Measurements from ENCODE around the gene COL4A2. TPM values are rescaled to one million over a fixed set of nuclear protein-coding genes. Genes with fewer than 3 reads are reported as not detected.

COL4A2 gene
- total and polyA plus RNA-seq, 11 donors, result 92.4 to 377 (median 166) TPM

DNA sequence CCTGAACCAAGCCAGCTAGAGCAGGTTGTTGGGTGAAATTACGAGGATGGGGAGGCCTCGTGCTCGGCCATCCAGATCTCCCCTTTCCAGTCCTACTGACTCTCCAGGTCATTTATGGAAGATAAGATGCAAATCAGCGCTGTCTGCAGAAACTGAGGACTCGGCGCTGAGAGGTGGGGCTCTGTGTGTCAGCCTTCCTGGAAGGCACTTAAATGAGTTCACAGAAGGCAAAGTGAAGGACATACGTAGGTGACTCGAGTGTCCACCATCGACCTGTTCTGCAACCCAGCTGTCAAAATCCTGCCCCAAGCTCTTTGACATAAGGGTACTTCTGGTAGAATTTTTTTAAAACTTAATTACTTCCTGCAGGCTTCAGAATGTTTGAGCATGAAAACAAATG lies 168.0 kb downstream of the COL4A2 start:
- intact Hi-C loops (cut with DNase I), result no loop called here
- Histone ChIP-seq H3K36me3 (peaks cover 4 to 95% (median 84%) of the 10 kb centered on the region in 9 donors), H3K27me3 (no peaks in the 10 kb centered on the region), H3K27ac (no peak overlapping the region), H3K9me3 (no peaks in the 10 kb centered on the region), H3K4me1 (peaks cover 0 to 30% (median 15%) of the 10 kb centered on the region in 12 donors), H3K4me3 (no peak overlapping the region)
- no peak for TF ChIP-seq POLR2A (IDR thresholded peaks at IDR 0.05)
- TF ChIP-seq, protein P1, sequence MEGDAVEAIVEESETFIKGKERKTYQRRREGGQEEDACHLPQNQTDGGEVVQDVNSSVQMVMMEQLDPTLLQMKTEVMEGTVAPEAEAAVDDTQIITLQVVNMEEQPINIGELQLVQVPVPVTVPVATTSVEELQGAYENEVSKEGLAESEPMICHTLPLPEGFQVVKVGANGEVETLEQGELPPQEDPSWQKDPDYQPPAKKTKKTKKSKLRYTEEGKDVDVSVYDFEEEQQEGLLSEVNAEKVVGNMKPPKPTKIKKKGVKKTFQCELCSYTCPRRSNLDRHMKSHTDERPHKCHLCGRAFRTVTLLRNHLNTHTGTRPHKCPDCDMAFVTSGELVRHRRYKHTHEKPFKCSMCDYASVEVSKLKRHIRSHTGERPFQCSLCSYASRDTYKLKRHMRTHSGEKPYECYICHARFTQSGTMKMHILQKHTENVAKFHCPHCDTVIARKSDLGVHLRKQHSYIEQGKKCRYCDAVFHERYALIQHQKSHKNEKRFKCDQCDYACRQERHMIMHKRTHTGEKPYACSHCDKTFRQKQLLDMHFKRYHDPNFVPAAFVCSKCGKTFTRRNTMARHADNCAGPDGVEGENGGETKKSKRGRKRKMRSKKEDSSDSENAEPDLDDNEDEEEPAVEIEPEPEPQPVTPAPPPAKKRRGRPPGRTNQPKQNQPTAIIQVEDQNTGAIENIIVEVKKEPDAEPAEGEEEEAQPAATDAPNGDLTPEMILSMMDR (IDR thresholded peaks at IDR 0.05), result no peak
- DNase-seq (no peak), ATAC-seq (no peak)
- 74 to 84% (median 80%) methylated on average over 9 of the region's 9 CpGs for WGBS, 4 donors

DNA sequence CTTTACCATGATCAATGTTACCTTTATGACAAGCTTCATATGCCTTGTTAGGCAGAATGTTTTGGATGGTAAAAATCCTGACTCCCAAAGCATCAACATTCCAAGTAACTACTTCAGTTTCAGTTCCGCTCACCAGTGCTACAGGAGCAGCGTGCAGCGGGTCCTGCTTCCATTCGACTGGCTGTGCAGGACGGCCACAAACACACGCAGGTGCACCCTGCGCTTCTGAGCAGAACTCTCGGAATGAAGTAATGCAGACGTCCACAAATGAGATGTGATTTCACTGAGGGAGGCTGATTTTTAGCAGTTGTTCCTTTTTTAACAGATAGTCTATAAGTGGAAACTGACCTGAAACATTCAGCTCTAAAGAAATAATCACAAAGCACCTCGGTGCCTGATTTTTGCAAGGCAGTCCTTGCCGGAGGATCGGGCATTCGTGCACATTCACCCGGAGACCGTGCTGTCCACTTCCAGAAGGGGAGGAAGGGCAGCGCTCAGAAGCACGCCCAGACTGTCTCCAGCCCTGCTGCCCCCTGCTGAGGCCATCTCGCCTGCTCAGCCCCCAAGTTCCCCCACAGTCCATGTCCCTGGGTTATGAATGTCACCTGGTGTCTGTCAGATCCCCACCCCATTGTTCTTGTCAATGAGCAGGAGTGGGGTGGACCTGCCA lies 168.6 kb downstream of the COL4A2 start:
- TF ChIP-seq, protein P1 (IDR thresholded peaks at IDR 0.05), result no peak

DNA sequence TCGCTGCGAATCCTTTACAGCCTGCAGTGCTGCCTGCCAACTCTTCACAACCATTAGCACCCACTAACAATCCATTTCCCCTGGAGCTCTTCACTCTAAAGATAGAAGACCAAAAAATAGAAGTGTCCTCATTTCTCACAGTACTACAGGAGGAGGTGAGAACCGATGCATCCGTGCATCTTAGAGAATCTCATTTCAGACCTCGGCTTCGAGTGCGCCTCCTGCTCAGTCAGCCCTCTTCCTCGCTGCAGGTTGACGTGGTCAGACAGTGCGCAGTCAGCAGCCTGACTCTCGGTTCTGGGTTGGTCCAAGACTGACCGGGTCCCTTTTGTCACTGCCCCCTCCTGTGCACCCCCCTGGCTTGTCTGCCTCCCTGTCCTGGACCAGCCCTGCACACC lies 169.1 kb downstream of the COL4A2 start:
- Histone ChIP-seq H3K27ac (no peak overlapping the region), H3K9me3 (no peaks in the 10 kb centered on the region), H3K4me1 (peaks cover 0 to 26% (median 14%) of the 10 kb centered on the region in 12 donors), H3K27me3 (no peaks in the 10 kb centered on the region), H3K36me3 (peaks cover 7 to 91% (median 80%) of the 10 kb centered on the region in 9 donors), H3K4me3 (no peak overlapping the region)
- intact Hi-C loops (cut with DNase I), result no loop called here
- WGBS, 4 donors, result 83 to 91% (median 88%) methylated on average over 12 of the region's 12 CpGs
- TF ChIP-seq POLR2A (IDR thresholded peaks at IDR 0.05), result no peak
- TF ChIP-seq, protein P1 (IDR thresholded peaks at IDR 0.05), result no peak
- DNase-seq, result peak in 1 of 5 donors; percentile 19
- ATAC-seq, result no peak

More for the DNA sequence above, 168.6 kb downstream of the COL4A2 start:
- no peak overlapping the region for H3K27ac ChIP-seq
- no peaks in the 10 kb centered on the region for H3K27me3 ChIP-seq
- no peak overlapping the region for H3K4me3 ChIP-seq
- H3K36me3 ChIP-seq, result peaks cover 7 to 95% (median 84%) of the 10 kb centered on the region in 9 donors
- H3K4me1 ChIP-seq, result peaks cover 0 to 30% (median 15%) of the 10 kb centered on the region in 12 donors
- intact Hi-C loops (cut with DNase I), result no loop called here
- WGBS, 4 donors, result 84 to 91% (median 89%) methylated on average over 18 of the region's 18 CpGs
- no peak for DNase-seq
- no peaks in the 10 kb centered on the region for H3K9me3 ChIP-seq
- no peak for ATAC-seq

DNA sequence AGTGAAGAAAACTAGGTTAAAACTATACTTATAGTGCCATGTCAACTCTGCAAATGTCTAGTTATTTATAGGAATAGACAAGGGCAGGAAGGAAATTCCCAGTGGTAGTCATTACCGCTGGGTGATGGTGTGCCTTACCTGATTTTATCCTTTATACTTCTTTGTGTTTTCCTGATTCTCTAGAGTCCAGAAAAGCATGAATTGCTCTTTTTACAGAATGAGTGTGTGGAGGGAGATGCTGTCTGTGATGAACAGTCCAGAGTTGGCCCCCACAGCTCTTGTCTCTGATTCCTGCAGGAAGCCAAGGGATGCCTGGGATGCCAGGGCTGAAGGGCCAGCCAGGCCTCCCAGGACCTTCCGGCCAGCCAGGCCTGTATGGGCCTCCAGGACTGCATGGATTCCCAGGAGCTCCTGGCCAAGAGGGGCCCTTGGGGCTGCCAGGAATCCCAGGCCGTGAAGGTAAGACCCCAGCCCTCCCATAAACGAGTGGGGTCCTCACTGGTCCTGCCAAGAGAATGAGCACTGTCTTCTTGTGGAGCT lies 170.7 kb downstream of the COL4A2 start:
- Histone ChIP-seq H3K4me1 (peaks cover 0 to 20% (median 10%) of the 10 kb centered on the region in 12 donors), H3K27ac (peak overlapping the region in 6 of 12 donors; percentile 1 to 35 (median 13)), H3K4me3 (no peak overlapping the region), H3K9me3 (no peaks in the 10 kb centered on the region), H3K27me3 (no peaks in the 10 kb centered on the region), H3K36me3 (peaks cover 7 to 86% (median 80%) of the 10 kb centered on the region in 9 donors)
- 45 to 64% (median 47%) methylated on average over 4 of the region's 4 CpGs for WGBS, 4 donors
- DNase-seq, result peak in 1 of 5 donors; percentile 28
- no peak for TF ChIP-seq POLR2A (IDR thresholded peaks at IDR 0.05)
- TF ChIP-seq, protein P1 (IDR thresholded peaks at IDR 0.05), result no peak
- intact Hi-C loops (cut with DNase I), result no loop called here
- peak in 2 of 4 donors; percentile 5 to 72 for ATAC-seq
